HFFc6 (cell line): Measurements from ENCODE around the gene SSBP4. TPM values are rescaled to one million over a fixed set of nuclear protein-coding genes. Genes with fewer than 3 reads are reported as not detected.

Experiments
- DNase-seq: peaks from one replicate; pipeline ENCODE4 v3.0.0-alpha.2; 2018
- H3K27ac Mint-ChIP-seq: 2 replicates; pipeline ENCODE4 v1.8.0; 2020; ENCODE audit warnings: mild to moderate bottlenecking, mixed read lengths
- H3K27me3 Mint-ChIP-seq: 2 replicates; pipeline ENCODE4 v1.8.0; 2021; ENCODE audit warnings: mild to moderate bottlenecking, moderate library complexity, mixed read lengths; ENCODE audit not compliant: insufficient read depth
- H3K36me3 Mint-ChIP-seq: 2 replicates; pipeline ENCODE4 v1.8.0; 2021; ENCODE audit warnings: low read depth, mixed read lengths
- H3K4me1 Mint-ChIP-seq: 2 replicates; pipeline ENCODE4 v1.8.0; 2020; ENCODE audit warnings: low read depth, mixed read lengths
- H3K4me3 Mint-ChIP-seq: 2 replicates; pipeline ENCODE4 v1.8.0; 2020; ENCODE audit warnings: mild to moderate bottlenecking, moderate library complexity, mixed read lengths
- H3K9me3 Mint-ChIP-seq: 2 replicates; pipeline ENCODE4 v1.8.0; 2020; ENCODE audit warnings: mild to moderate bottlenecking, mixed read lengths
- CTCF ChIP-seq: fragments of 200-600 bp; sonication (generic); IDR thresholded peaks from 2 replicates; pipeline ENCODE4 v1.5.0; 2021; ENCODE audit warnings: antibody characterized with exemption, mild to moderate bottlenecking
- total RNA-seq, 6 experiments: library from RNA; stranded (reverse); fragmentation: NEBNext Ultra II Directional; extraction: Animal tissue kit (Norgen Biotek cat#: 25700); gene quantifications; 2 replicates in 1 of 6; 3 replicates in 5 of 6; pipeline ENCODE4 v1.2.3, GENCODE V29; 2021

The SSBP4 gene
- total RNA-seq, 6 experiments from 2014 or later = 76.4 to 84.3 (median 80.4) TPM

- DNase-seq = no peak
- TF ChIP-seq CTCF = no peak; the same call in 1 of the 2 replicates
- Mint-ChIP-seq H3K27me3 (peaks cover 24% of the 10 kb centered on the region), H3K36me3 (peaks cover 19% of the 10 kb centered on the region), H3K9me3 (peaks cover 13% of the 10 kb centered on the region), H3K27ac (peak within 1 kb of the TSS; percentile 62), H3K4me3 (peak within 1 kb of the TSS; percentile 67), H3K4me1 (peaks cover 25% of the 10 kb centered on the region)
Measured at GRCh38 chr19:18437491-18438330, 18.5 kb downstream of the SSBP4 start, which contains the start of gene ISYNA1. Gene ISYNA1 (minus strand): TSS chr19:18438133. CDS start chr19:18437979, 154 bp downstream.

GRCh38 chr19:18438331-18439024 is 19.3 kb downstream of the SSBP4 start:
- H3K4me3 Mint-ChIP-seq = no peak overlapping the region
- peaks cover 25% of the 10 kb centered on the region for H3K4me1 Mint-ChIP-seq
- peaks cover 13% of the 10 kb centered on the region for H3K9me3 Mint-ChIP-seq

DNA sequence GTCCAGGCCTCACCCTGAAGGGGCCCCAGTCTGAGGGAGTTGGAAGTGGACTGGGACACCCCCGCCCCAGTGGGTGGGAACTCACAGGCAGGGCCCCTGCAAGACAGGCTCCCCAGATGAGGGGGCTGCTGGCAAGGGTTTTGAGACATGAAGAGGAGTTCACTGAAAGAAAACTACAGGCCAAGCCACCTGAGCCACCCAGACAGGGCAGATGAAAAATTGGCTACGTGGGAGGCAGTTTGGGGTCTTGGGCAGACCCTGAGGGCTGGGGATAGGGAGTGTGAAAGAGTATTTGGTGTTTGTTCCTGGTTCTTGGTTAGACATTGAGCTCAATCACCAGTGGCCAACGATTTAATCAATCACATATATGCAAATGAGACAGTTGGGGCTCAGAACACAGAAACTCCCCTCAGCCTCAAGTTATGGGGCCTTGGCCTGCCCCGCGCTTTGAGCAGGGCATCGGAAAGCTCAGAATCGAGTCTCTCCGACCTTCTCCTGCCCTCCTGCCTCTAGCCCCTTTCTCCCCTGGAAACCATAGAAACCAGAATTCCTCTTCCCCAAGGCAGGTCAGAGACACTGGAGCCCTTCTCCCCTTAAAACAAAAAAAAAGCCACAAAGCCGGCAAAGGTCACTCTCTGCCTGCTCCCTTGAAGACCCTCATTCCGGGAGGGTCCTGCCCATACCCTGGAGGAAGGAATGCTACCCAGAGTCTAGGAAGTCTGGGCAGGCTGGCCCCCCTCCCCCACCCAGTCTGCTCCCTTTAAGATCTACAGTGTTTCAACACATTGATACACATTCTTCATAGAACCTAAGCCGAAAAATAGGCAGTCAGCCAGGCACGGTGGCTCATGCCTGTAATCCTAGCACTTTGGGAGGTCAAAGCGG is 20.1 kb downstream of the SSBP4 start:
- peaks cover 25% of the 10 kb centered on the region for H3K36me3 Mint-ChIP-seq
- peak overlapping the region; percentile 62 for H3K27ac Mint-ChIP-seq
- 0 out of 2 replicates have a peak, but pooled peaks have one; percentile 37 for TF ChIP-seq CTCF
- peak; percentile 45 for DNase-seq
- H3K27me3 Mint-ChIP-seq = peaks cover 21% of the 10 kb centered on the region
- H3K4me1 Mint-ChIP-seq = peaks cover 25% of the 10 kb centered on the region
- peaks cover 13% of the 10 kb centered on the region for H3K9me3 Mint-ChIP-seq
- H3K4me3 Mint-ChIP-seq = no peak overlapping the region; the same call in 1 of the 2 replicates

More at GRCh38 chr19:18438331-18439024, 19.3 kb downstream of the SSBP4 start:
- TF ChIP-seq CTCF = no peak
- H3K36me3 Mint-ChIP-seq = peaks cover 24% of the 10 kb centered on the region
- H3K27ac Mint-ChIP-seq = peak overlapping the region; percentile 62
- H3K27me3 Mint-ChIP-seq = peaks cover 24% of the 10 kb centered on the region
- no peak for DNase-seq

GRCh38 chr19:18439910-18440237 is 20.7 kb downstream of the SSBP4 start:
- no peak overlapping the region for H3K4me3 Mint-ChIP-seq
- H3K27me3 Mint-ChIP-seq = peaks cover 19% of the 10 kb centered on the region
- peaks cover 13% of the 10 kb centered on the region for H3K9me3 Mint-ChIP-seq
- peak overlapping the region; percentile 62; the same call in 1 of the 2 replicates for H3K27ac Mint-ChIP-seq
- H3K36me3 Mint-ChIP-seq = peaks cover 19% of the 10 kb centered on the region
- H3K4me1 Mint-ChIP-seq = peaks cover 25% of the 10 kb centered on the region
- no peak for TF ChIP-seq CTCF
- DNase-seq = no peak

DNA sequence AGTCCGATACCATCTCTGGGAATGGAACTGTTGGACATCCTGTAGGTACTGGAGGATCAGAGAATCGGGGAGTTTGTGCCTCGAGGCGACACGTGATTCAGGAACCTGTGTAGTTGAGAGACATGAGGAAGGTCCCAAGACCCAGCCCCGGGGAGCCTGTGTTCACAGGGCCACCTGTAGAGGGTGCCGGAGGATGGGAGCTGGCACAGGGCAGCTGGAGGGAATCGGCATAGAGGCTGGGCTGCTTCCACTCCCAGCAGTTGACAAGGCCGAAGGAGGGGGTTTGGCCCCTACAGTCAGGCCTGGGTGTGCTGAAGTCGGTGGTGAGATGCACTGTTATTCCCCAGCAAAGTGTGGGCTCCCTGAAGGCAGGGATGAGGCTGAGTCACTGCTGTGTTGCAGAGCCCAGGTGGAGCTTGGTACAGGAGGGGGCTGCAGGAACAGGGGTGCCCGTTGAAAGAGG is 21.2 kb downstream of the SSBP4 start:
- H3K4me3 Mint-ChIP-seq = no peak overlapping the region
- no peak for DNase-seq
- H3K36me3 Mint-ChIP-seq = peaks cover 19% of the 10 kb centered on the region

More for the DNA sequence above, 21.2 kb downstream of the SSBP4 start:
- Mint-ChIP-seq H3K9me3 (peaks cover 13% of the 10 kb centered on the region), H3K27ac (peak overlapping the region; percentile 18), H3K27me3 (peaks cover 16% of the 10 kb centered on the region), H3K4me1 (peaks cover 25% of the 10 kb centered on the region)
- peak; percentile 43; the same call in 1 of the 2 replicates for TF ChIP-seq CTCF
